ENCODE data around the gene AMZ1. TPM values are rescaled to one million over a fixed set of nuclear protein-coding genes. Genes with fewer than 3 reads are reported as not detected.

AMZ1 gene
- total and polyA plus RNA-seq, 10 of the 15 experiments (the other 5 are each of a cell fraction or from before 2014, with no cell fraction given), result 0.02 to 2.0 (median 0.69) TPM

DNA sequence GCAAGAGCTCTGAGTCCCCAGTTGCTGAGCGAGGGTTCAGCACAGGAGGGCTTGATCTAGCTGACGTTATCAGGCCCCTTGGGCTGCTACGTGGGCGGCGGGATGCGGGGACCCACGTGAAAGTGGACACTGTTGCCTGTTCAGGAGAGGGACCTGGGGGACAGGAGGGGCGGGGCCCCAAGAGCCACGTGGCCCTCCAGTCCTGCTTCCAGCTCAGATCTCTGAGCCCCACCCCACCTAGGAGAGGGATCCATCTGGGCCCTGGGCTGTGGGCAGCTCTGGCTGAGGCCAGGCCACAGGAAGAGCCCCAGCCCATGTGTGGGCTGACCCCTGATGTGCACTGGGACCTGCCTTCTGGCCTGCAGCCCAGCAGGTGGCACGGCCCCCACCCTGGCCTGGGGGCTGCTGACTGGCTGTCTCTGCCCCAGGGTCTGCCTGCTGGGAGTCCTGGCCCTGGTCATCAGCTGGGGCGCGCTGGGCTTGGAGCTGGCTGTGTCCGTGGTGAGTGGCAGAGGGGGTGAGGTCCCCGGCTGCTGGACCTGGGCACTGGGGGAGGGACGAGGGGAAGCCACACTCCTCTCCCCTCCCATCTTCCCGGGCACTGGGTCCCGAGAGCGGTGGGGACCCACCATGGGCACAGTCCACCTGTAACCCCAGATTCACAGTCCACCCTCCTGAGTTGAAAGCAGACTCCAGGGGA lies 38.7 kb upstream of the AMZ1 start:
- RAD21 ChIA-PET (ENCODE audit: unreplicated experiment), result no interaction called here
- in situ Hi-C loops (cut with MboI) (no loop called here), intact Hi-C loops (cut with micrococcal nuclease; ENCODE audit: unreplicated experiment) (no loop called here)
- Histone ChIP-seq H3K4me1 (ENCODE audit: control insufficient read depth, insufficient read depth, low read length) (peaks cover 15% of the 10 kb centered on the region), H3K36me3 (ENCODE audit: control insufficient read depth in 2 of 2, insufficient read depth in 2 of 2, low read length in 1 of 2) (peaks cover 0 to 11% of the 10 kb centered on the region in 2 experiments; a peak in 3 of 4 replicates), H3K79me2 (ENCODE audit: control insufficient read depth, insufficient read depth, low read length) (peaks cover 4% of the 10 kb centered on the region; the same call in 1 of the 2 replicates), H2AFZ (ENCODE audit: control insufficient read depth, low read depth, low read length) (no peak overlapping the region), H3K27ac (ENCODE audit: control insufficient read depth, insufficient read depth) (no peak overlapping the region), H3K4me2 (ENCODE audit: control insufficient read depth, insufficient read depth) (no peak overlapping the region), H4K20me1 (ENCODE audit: control insufficient read depth, insufficient read depth) (no peaks in the 10 kb centered on the region), H3K9me3 (replicated peaks; ENCODE audit: control insufficient read depth, insufficient read depth, low read length) (no peaks in the 10 kb centered on the region), H3K4me3 (no peak overlapping the region), H3K9ac (ENCODE audit: control insufficient read depth, insufficient read depth, low read length) (no peak overlapping the region), H3K27me3 (replicated peaks in 1 of 2; ENCODE audit: control insufficient read depth in 2 of 2, insufficient read depth in 2 of 2, low read length in 1 of 2) (no peaks in the 10 kb centered on the region)
- ATAC-seq (no peak), FAIRE-seq (no peak), DNase-seq (ENCODE audit: low read depth, low spot score) (no peak)
- CTCF ChIA-PET, result no interaction called here
- SMC1A ChIA-PET (ENCODE audit: uncharacterized antibody, unreplicated experiment), result no interaction called here
- POLR2A ChIA-PET, result no interaction called here
- TF ChIP-seq BACH1 (IDR thresholded peaks at IDR 0.05; ENCODE audit: borderline replicate concordance), result no peak
- TF ChIP-seq, protein P1, sequence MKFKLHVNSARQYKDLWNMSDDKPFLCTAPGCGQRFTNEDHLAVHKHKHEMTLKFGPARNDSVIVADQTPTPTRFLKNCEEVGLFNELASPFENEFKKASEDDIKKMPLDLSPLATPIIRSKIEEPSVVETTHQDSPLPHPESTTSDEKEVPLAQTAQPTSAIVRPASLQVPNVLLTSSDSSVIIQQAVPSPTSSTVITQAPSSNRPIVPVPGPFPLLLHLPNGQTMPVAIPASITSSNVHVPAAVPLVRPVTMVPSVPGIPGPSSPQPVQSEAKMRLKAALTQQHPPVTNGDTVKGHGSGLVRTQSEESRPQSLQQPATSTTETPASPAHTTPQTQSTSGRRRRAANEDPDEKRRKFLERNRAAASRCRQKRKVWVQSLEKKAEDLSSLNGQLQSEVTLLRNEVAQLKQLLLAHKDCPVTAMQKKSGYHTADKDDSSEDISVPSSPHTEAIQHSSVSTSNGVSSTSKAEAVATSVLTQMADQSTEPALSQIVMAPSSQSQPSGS (IDR thresholded peaks at IDR 0.05; ENCODE audit: low read length), result no peak
- TF ChIP-seq, protein P2, sequence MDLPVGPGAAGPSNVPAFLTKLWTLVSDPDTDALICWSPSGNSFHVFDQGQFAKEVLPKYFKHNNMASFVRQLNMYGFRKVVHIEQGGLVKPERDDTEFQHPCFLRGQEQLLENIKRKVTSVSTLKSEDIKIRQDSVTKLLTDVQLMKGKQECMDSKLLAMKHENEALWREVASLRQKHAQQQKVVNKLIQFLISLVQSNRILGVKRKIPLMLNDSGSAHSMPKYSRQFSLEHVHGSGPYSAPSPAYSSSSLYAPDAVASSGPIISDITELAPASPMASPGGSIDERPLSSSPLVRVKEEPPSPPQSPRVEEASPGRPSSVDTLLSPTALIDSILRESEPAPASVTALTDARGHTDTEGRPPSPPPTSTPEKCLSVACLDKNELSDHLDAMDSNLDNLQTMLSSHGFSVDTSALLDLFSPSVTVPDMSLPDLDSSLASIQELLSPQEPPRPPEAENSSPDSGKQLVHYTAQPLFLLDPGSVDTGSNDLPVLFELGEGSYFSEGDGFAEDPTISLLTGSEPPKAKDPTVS (IDR thresholded peaks at IDR 0.05; ENCODE audit: low read depth, low read length), result no peak
- TF ChIP-seq JUND (IDR thresholded peaks at IDR 0.05; ENCODE audit: low read depth, low read length), result no peak
- TF ChIP-seq, protein P3, sequence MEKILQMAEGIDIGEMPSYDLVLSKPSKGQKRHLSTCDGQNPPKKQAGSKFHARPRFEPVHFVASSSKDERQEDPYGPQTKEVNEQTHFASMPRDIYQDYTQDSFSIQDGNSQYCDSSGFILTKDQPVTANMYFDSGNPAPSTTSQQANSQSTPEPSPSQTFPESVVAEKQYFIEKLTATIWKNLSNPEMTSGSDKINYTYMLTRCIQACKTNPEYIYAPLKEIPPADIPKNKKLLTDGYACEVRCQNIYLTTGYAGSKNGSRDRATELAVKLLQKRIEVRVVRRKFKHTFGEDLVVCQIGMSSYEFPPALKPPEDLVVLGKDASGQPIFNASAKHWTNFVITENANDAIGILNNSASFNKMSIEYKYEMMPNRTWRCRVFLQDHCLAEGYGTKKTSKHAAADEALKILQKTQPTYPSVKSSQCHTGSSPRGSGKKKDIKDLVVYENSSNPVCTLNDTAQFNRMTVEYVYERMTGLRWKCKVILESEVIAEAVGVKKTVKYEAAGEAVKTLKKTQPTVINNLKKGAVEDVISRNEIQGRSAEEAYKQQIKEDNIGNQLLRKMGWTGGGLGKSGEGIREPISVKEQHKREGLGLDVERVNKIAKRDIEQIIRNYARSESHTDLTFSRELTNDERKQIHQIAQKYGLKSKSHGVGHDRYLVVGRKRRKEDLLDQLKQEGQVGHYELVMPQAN (conservative IDR thresholded peaks at IDR 0.05), result no peak
- no peak for TF ChIP-seq PAX8 (IDR thresholded peaks at IDR 0.05)
- TF ChIP-seq CEBPB (IDR thresholded peaks at IDR 0.05; ENCODE audit: borderline replicate concordance in 1 of 2, low read depth in 2 of 2, low read length in 2 of 2), result no peak
- no peak for TF ChIP-seq BHLHE40 (IDR thresholded peaks at IDR 0.05; ENCODE audit: borderline replicate concordance in 1 of 2, low read depth in 2 of 2, low read length in 1 of 2)
- no peak for TF ChIP-seq KLF5 (IDR thresholded peaks at IDR 0.05; ENCODE audit: partially characterized antibody)
- no peak for TF ChIP-seq MEF2B (IDR thresholded peaks at IDR 0.05; ENCODE audit: partially characterized antibody, poor library complexity, severe bottlenecking)
- TF ChIP-seq, protein P4, sequence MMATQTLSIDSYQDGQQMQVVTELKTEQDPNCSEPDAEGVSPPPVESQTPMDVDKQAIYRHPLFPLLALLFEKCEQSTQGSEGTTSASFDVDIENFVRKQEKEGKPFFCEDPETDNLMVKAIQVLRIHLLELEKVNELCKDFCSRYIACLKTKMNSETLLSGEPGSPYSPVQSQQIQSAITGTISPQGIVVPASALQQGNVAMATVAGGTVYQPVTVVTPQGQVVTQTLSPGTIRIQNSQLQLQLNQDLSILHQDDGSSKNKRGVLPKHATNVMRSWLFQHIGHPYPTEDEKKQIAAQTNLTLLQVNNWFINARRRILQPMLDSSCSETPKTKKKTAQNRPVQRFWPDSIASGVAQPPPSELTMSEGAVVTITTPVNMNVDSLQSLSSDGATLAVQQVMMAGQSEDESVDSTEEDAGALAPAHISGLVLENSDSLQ (IDR thresholded peaks at IDR 0.05), result no peak
- TF ChIP-seq HDAC2 (IDR thresholded peaks at IDR 0.05), result no peak
- no peak for TF ChIP-seq EED (IDR thresholded peaks at IDR 0.05; ENCODE audit: low read depth)
- TF ChIP-seq WRNIP1 (IDR thresholded peaks at IDR 0.05; ENCODE audit: borderline replicate concordance, low read depth, low read length), result no peak
- WGBS (ENCODE audit: insufficient coverage, insufficient replicate concordance, low lambda C conversion rate, missing lambda C conversion rate), result 79% methylated on average over 11 of the region's 18 CpGs
- no TSS peak for BruUV-seq (replicated peaks)

Data from GM12878 (cell line).